ENCODE results near the gene STK11.

Gene STK11

GRCh38 chr19:1260749-1261537 is 55.4 kb downstream of the STK11 start:
- ChIA-PET POLR2A (interaction anchor here (3.5 kb wide), 1 partner anchor 8 kb away, joined by 15 read pairs; the partner anchor contains the start of gene CIRBP), CTCF (interaction anchor here (1.4 to 18.0 kb wide), 3 partner anchors 8 to 18 kb away, joined by 8 to 491 read pairs (median 9); partner anchors contain the start of genes ATP5F1D and CBARP)
- no peak for TF ChIP-seq CTCF (IDR thresholded peaks at IDR 0.05; ENCODE audit: control extremely low read depth, extremely low read depth, low read depth, missing control alignments)
- DNase-seq (ENCODE audit: extremely low spot score) = peak; percentile 96

GRCh38 chr19:1261538-1261797 is 55.9 kb downstream of the STK11 start:
- ChIA-PET CTCF (interaction anchor here (1.4 to 18.0 kb wide), 3 partner anchors 9 to 19 kb away, joined by 8 to 491 read pairs (median 9); partner anchors contain the start of genes ATP5F1D and CBARP), POLR2A (no interaction called here)
- no peak for DNase-seq (ENCODE audit: extremely low spot score)
- peak; percentile 12 for TF ChIP-seq CTCF (IDR thresholded peaks at IDR 0.05; ENCODE audit: control extremely low read depth, extremely low read depth, low read depth, missing control alignments)

- CTCF ChIA-PET = interaction anchor here (0.8 to 18.0 kb wide), 5 partner anchors 9 to 240 kb away, joined by 3 to 491 read pairs (median 8); partner anchors contain the start of genes ATP5F1D and CBARP
- POLR2A ChIA-PET = interaction anchor here (0.5 to 1.4 kb wide), 2 partner anchors 11 to 148 kb away, joined by 3 to 5 read pairs; no protein-coding TSS in a partner anchor
- DNase-seq (ENCODE audit: extremely low spot score) = no peak
- no peak for TF ChIP-seq CTCF (IDR thresholded peaks at IDR 0.05; ENCODE audit: control extremely low read depth, extremely low read depth, low read depth, missing control alignments)
These were observed 56.4 kb downstream of the STK11 start for GRCh38 chr19:1261798-1262622.

GRCh38 chr19:1262623-1263123 is 57.1 kb downstream of the STK11 start:
- DNase-seq (ENCODE audit: extremely low spot score) = no peak

GRCh38 chr19:1263188-1263587 is 57.6 kb downstream of the STK11 start:
- no peak for DNase-seq (ENCODE audit: extremely low spot score)
- ChIA-PET CTCF (interaction anchor here (1.7 to 18.0 kb wide), 3 partner anchors 9 to 21 kb away, joined by 4 to 491 read pairs (median 9); partner anchors contain the start of genes ATP5F1D and CBARP), POLR2A (interaction anchor here (1.4 kb wide), 1 partner anchor 9 kb away, joined by 5 read pairs; no protein-coding TSS in a partner anchor)
- TF ChIP-seq CTCF (IDR thresholded peaks at IDR 0.05; ENCODE audit: control extremely low read depth, extremely low read depth, low read depth, missing control alignments) = no peak

More at GRCh38 chr19:1262623-1263123, 57.1 kb downstream of the STK11 start:
- POLR2A ChIA-PET = interaction anchor here (0.5 to 1.4 kb wide), 2 partner anchors 10 to 147 kb away, joined by 3 to 5 read pairs; no protein-coding TSS in a partner anchor
- no peak for TF ChIP-seq CTCF (IDR thresholded peaks at IDR 0.05; ENCODE audit: control extremely low read depth, extremely low read depth, low read depth, missing control alignments)
- CTCF ChIA-PET = interaction anchor here (0.8 to 18.0 kb wide), 5 partner anchors 9 to 241 kb away, joined by 3 to 491 read pairs (median 8); partner anchors contain the start of genes ATP5F1D and CBARP
